Dendritic cell treated with granulocyte-macrophage colony-stimulating factor and Interleukin-4, amounts not matched to agents 40 ng/mL and 50 ng/mL, for 4 days (primary cell): ENCODE data around the gene MAFG.

Experiments used
- H3K27ac Mint-ChIP-seq: one replicate; pipeline ENCODE4 v1.8.0; 2022; ENCODE audit warnings: mild to moderate bottlenecking, mixed read lengths
- H3K27me3 Mint-ChIP-seq: one replicate; pipeline ENCODE4 v1.8.0; 2022; ENCODE audit warnings: mild to moderate bottlenecking, mixed read lengths
- H3K36me3 Mint-ChIP-seq: one replicate; pipeline ENCODE4 v1.8.0; 2022; ENCODE audit warnings: low read depth, mixed read lengths
- H3K4me1 Mint-ChIP-seq: one replicate; pipeline ENCODE4 v1.8.0; 2022; ENCODE audit warnings: low read depth, mixed read lengths
- H3K4me3 Mint-ChIP-seq: one replicate; pipeline ENCODE4 v1.8.0; 2022; ENCODE audit warnings: mild to moderate bottlenecking, moderate library complexity, mixed read lengths
- H3K9me3 Mint-ChIP-seq: one replicate; pipeline ENCODE4 v1.8.0; 2022; ENCODE audit warnings: mixed read lengths
- intact Hi-C: fragments of 100-400 bp; cut with micrococcal nuclease; formaldehyde crosslinking; loops from one replicate; pipeline ENCODE4 v1.15.0; 2022

MAFG gene

DNA sequence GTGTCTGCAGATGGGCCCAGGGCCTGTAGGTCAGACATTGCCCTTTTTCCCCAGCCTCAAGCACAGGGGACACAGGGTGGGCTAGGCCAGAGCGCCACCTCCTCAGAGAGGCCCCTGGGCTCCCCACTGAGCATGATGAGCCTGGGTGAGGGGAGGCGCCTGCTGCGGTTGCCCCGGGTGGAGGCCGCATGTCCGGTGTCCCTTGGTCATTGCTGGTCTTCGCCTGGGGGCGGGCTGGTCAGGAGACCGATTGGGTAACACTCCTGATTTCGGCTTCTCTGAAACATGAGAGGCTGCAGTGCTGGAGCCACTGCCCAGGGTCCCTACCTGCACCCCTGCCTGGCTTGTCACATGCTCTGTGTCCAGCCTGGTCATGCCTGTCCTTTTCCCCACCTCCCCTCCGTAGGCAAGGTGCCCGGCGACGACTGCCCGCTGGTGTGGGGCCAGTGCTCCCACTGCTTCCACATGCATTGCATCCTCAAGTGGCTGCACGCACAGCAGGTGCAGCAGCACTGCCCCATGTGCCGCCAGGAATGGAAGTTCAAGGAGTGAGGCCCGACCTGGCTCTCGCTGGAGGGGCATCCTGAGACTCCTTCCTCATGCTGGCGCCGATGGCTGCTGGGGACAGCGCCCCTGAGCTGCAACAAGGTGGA is 27.9 kb downstream of the MAFG start:
- Mint-ChIP-seq H3K4me1 (peaks cover 9% of the 10 kb centered on the region), H3K4me3 (no peak overlapping the region), H3K27me3 (peaks cover 34% of the 10 kb centered on the region), H3K9me3 (no peaks in the 10 kb centered on the region), H3K36me3 (peaks cover 80% of the 10 kb centered on the region), H3K27ac (no peak overlapping the region)
- intact Hi-C loops = no loop called here

DNA sequence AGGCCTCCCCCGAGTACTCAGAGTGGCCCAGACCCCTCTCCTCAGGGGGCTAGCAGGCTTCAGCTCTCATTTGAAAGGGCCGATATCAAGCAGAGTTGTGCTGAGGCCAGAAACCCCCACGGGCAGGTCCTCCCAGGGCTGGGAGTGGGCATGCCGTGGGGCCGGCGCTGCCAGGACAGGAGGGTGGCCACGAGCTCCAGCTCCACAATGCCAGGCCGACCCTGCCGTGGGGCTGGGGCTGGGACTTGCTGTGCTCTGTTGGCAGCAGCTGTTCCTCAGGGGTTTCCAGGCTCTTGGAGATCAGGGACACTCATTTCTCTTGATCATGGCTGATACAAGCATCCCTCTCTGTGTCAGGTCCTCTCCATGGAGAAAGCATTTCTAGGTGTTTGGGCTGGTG is 28.6 kb downstream of the MAFG start:
- Mint-ChIP-seq H3K27ac (no peak overlapping the region), H3K9me3 (no peaks in the 10 kb centered on the region), H3K27me3 (peaks cover 31% of the 10 kb centered on the region), H3K4me1 (peaks cover 9% of the 10 kb centered on the region), H3K4me3 (no peak overlapping the region), H3K36me3 (peaks cover 80% of the 10 kb centered on the region)
- intact Hi-C loops = no loop called here

DNA sequence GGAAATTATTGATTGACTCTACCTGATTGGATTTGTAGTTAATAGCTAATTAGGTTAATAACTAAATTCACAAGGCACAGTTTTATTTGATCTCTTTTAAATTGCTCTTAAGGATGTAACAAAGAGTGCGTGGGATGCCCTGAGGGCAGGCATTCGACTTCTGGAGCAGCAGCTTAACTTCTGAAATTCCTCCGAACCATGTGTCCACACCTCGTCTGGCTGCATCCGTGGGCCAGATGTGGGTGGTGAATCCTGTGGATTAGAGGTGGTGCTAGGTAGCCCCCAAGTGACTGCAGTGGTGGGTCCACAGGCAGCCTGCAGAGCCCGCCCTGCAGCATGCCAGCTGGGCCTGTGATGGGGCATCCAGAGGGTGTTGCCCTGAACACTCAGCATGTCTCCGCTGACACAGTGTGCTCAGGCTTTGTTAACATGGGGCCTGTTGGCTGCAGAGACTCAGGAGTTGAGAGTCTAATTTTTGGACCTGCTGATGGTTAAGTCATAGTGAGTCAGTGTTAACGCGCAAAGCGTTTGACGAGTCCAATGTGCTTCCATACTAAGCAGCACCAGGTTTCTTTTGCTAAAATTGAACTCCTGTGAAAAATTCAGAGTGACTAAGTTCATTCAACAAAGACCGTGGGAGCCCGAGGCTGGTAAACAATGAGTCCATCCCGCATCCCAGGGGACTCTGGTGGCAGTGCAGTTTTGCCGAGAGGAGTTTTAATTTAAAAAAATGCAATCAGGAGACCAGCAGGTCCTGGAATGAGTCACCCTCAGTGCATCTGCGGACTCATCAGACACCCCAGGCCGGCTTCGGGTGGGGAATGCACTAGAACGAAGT is 29.3 kb downstream of the MAFG start:
- Mint-ChIP-seq H3K4me3 (no peak overlapping the region), H3K9me3 (no peaks in the 10 kb centered on the region), H3K4me1 (peaks cover 9% of the 10 kb centered on the region), H3K27me3 (peaks cover 25% of the 10 kb centered on the region), H3K36me3 (peaks cover 80% of the 10 kb centered on the region), H3K27ac (no peak overlapping the region)
- intact Hi-C loops = no loop called here

DNA sequence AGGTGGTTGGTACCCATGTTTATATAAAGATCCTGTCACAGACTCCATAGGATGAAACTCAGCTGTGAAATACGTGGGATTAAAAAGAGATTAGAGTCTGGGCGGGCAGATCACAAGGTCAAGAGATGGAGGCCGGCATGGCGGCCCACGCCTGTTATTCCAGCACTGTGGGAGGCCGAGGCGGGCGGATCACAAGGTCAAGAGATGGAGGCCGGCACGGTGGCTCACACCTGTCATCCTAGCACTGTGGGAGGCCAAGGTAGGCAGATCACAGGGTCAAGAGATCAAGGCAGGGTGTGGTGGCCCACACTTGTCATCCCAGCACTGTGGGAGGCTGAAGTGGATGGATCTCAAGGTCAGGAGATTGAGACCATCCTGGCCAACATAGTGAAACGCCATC is 32.1 kb downstream of the MAFG start:
- Mint-ChIP-seq H3K36me3 (peaks cover 88% of the 10 kb centered on the region), H3K27ac (no peak overlapping the region), H3K9me3 (no peaks in the 10 kb centered on the region), H3K4me1 (peaks cover 9% of the 10 kb centered on the region), H3K4me3 (no peak overlapping the region), H3K27me3 (peaks cover 3% of the 10 kb centered on the region)
- intact Hi-C loops = no loop called here

DNA sequence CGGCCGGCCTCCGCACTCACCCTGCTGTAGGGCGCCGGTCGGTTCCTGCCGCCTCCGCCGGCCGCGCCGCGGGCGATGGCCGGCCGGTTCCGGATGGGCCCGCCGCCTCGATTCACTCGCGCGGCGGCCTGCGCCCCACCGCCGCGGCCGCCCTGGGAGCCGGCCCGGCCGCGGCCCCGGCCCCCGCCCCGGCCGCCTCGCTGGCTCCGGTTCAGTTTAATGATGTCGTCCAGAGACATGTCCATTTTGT is 36.3 kb downstream of the MAFG start:
- no peaks in the 10 kb centered on the region for H3K27me3 Mint-ChIP-seq
- peak overlapping the region; percentile 92 for H3K4me3 Mint-ChIP-seq
- no peaks in the 10 kb centered on the region for H3K9me3 Mint-ChIP-seq
- H3K36me3 Mint-ChIP-seq = peaks cover 86% of the 10 kb centered on the region
- intact Hi-C loops = loop anchor here (1.0 to 5.0 kb wide), 3 partner anchors 20 to 36 kb away; partner anchors contain the start of genes ARHGDIA, MAFG and P4HB
- peak overlapping the region; percentile 98 for H3K27ac Mint-ChIP-seq
- H3K4me1 Mint-ChIP-seq = peaks cover 40% of the 10 kb centered on the region

DNA sequence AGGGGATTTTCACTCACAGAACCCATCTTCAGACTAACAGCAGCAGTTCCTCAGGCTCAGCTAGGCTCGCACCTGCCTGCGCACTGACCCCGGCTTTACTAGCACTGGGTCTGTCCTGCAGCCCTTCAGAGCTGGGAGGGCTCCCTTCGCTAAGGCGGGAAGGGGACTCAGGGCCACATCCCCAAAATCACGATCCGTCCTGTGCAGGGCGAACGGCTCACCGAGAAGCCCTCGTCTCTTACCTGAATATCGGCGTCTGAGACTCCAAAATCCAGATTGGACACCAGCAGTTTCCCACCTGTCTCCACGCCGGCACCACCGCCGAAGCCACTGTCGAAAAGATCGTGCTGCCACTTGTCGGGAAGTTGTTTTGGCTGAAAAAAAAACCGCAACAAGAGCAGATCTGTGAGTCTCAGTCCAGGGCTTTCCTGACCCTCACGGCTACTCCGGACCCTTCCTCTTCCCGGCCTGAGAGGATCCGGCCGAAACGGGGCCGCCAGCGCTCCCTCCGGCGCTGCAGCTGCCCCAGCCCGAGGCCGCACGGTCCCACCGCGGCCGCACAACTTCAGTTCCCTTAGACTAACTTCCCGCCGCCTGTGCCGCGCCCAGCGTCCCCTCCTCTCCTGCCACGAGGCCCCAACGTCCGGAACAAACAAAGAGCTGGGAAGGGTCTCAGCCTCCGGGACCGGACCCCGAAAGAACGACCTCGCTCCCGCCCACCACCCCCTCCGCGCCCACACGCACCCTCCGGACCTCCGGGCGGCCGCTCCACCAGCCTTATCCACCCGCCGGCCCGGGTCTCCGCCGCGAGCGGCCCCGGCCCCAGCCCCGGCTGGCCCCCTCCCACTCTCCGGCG is 36.9 kb downstream of the MAFG start:
- Mint-ChIP-seq H3K27ac (peak overlapping the region; percentile 98), H3K4me3 (peak overlapping the region; percentile 86), H3K27me3 (no peaks in the 10 kb centered on the region), H3K36me3 (peaks cover 86% of the 10 kb centered on the region), H3K9me3 (no peaks in the 10 kb centered on the region), H3K4me1 (peaks cover 46% of the 10 kb centered on the region)
- intact Hi-C loops = loop anchor here (1.0 to 5.0 kb wide), 3 partner anchors 19 to 37 kb away; partner anchors contain the start of genes ARHGDIA, MAFG and P4HB

DNA sequence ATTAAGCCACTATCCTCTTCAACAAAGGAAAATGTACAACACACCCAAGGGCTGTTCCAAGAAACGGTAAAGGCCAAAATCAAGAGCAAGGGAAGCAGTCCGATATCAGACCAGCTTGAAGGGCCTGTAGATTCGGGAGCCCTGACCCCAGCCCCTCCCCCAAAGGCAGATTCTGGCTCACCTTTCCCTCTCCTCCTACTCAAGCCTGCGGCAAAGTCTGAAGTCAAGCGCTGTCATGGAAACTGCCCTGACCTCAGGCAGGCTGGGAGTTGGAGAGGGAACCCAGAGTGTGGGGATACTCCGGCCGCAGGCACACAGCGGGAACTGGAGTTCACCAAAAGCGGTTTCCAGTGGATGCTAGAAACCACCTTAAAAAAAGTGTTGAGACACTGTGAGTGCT is 37.9 kb downstream of the MAFG start:
- Mint-ChIP-seq H3K27me3 (no peaks in the 10 kb centered on the region), H3K4me1 (peaks cover 50% of the 10 kb centered on the region), H3K4me3 (no peak overlapping the region), H3K27ac (peak overlapping the region; percentile 98), H3K36me3 (peaks cover 86% of the 10 kb centered on the region), H3K9me3 (no peaks in the 10 kb centered on the region)
- intact Hi-C loops = loop anchor here (5.0 kb wide), 1 partner anchor 38 kb away; the partner anchor contains the start of gene MAFG

DNA sequence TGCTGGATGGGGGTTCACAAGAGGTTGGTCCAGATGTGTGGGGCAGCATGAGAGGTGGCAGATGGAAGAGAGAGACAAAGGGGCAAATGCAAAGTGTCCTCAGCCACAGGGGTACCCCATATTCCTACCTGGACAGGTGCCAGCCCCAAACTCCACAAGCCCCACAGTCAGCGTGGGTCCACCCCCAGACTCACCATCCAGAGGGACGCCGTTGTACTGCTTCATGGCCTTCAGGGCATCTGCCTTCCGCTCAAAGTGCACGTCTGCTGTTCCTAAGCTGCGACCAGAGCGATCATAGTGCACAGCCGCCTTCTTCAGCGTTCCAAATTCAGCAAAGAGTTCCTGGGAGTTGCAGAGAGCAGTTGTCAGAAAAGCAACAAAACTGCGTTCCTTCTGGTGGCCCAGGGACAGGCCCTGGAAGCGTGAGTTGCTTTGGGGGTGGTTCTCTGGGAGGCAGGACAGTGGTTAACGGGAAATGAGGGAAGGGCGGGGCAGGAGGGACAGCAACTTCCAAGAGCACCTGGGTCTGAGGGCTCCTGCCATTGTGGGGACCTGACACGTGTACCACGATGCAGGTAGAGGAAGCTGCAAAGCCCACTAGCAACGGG is 38.4 kb downstream of the MAFG start:
- H3K4me1 Mint-ChIP-seq = peaks cover 50% of the 10 kb centered on the region
- intact Hi-C loops = no loop called here
- H3K27ac Mint-ChIP-seq = peak overlapping the region; percentile 98
- no peaks in the 10 kb centered on the region for H3K9me3 Mint-ChIP-seq
- no peaks in the 10 kb centered on the region for H3K27me3 Mint-ChIP-seq
- no peak overlapping the region for H3K4me3 Mint-ChIP-seq
- H3K36me3 Mint-ChIP-seq = peaks cover 86% of the 10 kb centered on the region

DNA sequence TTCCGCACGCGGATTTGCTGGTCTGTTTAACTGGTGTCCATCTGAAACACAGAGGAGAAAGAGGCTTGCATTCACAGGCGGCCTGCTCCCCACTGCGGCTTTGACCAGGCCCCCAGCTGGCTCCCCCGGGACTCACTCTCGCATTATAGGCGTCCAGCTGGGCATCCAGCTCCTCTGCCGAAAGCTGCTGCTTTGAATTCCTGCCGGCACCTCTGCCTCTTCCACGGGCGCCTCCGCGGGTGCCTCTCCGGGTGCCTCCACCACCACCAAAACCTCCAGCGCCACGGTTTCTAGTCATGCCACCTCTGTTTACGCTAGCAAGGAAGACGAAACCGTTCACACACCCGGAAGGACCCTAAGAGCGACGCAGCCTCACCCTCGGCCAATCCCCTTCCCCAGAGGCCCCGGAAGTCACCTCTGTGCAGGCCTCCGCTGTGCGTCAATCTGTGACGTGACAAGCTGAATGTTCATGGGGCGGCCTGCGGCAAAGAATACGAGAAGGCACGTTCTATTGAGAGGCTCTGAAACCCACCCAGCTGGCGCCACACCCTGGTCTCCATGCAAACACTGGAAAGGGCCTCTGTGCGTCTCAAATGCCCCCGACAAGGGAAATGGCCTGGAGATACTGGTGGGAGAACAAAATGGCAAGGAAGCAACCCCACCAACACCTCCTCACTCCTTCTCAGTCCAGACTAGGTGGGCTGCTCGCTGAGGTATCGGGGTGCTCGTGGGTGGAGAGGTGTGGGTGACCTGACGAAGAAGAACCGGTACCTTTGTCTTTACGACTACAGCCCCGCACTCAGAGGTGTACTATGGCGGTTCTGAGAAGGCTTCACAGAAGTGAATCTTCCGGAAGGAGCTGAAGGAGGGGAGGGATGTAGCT is 39.2 kb downstream of the MAFG start:
- no peak overlapping the region for H3K4me3 Mint-ChIP-seq
- H3K27ac Mint-ChIP-seq = no peak overlapping the region
- intact Hi-C loops = no loop called here
- H3K4me1 Mint-ChIP-seq = peaks cover 50% of the 10 kb centered on the region
- H3K9me3 Mint-ChIP-seq = no peaks in the 10 kb centered on the region
- H3K36me3 Mint-ChIP-seq = peaks cover 86% of the 10 kb centered on the region
- no peaks in the 10 kb centered on the region for H3K27me3 Mint-ChIP-seq

DNA sequence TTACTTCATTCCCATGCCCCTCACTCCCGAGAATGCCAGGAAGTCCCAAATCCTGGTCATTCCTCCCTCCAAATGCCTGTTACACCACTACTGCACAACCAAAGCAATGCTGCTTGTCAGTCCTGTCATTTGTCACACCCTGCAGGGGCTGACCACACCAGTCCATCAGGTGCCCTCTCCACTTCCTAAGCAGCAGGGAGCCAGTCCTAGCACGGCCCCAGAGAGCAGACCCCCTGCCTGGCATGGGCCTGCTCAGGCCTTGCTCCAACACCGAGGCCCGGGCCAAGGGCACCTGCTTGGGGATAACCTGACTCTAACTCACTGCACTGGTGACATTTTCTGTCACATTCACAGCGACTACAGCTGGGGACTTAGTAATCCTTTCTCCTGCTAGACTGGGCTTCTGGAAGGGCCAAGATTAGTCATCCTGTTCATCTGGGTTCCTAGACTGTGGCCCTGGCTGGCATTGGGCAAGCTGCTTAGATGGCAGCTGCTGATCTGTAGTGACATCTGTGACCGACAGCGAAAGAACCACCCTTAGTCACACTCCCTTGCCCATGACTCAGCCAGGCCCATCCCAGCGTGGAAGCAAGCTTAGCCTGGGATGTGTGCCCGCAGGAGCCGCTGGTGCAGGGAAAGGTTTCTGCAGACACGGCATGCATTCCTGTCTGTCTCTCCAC is 41.5 kb downstream of the MAFG start:
- peaks cover 45% of the 10 kb centered on the region for H3K4me1 Mint-ChIP-seq
- H3K4me3 Mint-ChIP-seq = no peak overlapping the region
- intact Hi-C loops = no loop called here
- H3K27me3 Mint-ChIP-seq = no peaks in the 10 kb centered on the region
- peaks cover 96% of the 10 kb centered on the region for H3K36me3 Mint-ChIP-seq
- peak overlapping the region; percentile 42 for H3K27ac Mint-ChIP-seq
- H3K9me3 Mint-ChIP-seq = no peaks in the 10 kb centered on the region

DNA sequence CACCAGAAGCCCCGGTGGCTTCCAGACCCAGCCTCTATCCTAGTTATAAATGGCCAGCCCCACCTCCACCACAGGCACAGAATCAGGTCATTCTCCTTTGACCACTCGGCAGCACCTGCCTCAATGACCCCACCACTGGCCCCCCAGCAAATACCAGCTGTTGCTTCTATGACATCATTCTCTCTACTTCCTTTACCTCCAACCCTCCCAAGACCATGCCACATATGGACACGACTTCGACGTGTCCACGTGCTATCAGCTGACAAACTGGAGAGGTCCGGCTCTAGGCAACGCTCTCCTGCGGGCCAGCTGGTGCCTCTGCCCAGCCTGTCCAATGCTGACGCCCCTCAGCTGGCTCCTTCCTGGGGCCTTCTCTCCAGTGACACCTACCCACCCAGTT is 42.1 kb downstream of the MAFG start:
- H3K36me3 Mint-ChIP-seq = peaks cover 96% of the 10 kb centered on the region
- H3K27ac Mint-ChIP-seq = peak overlapping the region; percentile 42
- H3K4me1 Mint-ChIP-seq = peaks cover 41% of the 10 kb centered on the region
- H3K9me3 Mint-ChIP-seq = no peaks in the 10 kb centered on the region
- H3K4me3 Mint-ChIP-seq = no peak overlapping the region
- intact Hi-C loops = no loop called here
- H3K27me3 Mint-ChIP-seq = no peaks in the 10 kb centered on the region

DNA sequence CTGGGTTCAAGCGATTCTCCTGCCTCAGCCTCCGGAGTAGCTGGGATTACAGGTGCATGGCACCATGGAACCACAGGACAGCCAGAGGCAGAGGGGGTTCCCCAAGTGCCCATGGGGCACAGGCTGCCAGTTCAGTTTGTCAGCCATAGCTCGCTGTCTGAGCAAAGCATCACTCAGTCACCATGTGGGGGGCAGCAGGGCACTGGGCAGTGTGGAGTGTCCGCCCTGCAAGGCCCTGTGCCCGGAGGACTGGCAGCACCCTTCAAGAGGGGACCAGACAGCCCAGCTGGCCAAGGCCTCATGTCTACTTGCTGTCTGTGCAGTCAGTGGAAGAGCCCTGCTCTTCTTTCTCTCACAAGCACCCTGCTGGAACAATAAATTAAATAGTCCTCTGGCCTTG is 42.6 kb downstream of the MAFG start:
- intact Hi-C loops = no loop called here
- Mint-ChIP-seq H3K4me3 (no peak overlapping the region), H3K4me1 (peaks cover 36% of the 10 kb centered on the region), H3K9me3 (no peaks in the 10 kb centered on the region), H3K36me3 (peaks cover 98% of the 10 kb centered on the region), H3K27ac (peak overlapping the region; percentile 42), H3K27me3 (no peaks in the 10 kb centered on the region)
